Measurements from ENCODE around the gene CR1L.
"Not testable (repeated sequence)": the region's sequence is repeated elsewhere in the genome, so short reads cannot be mapped to it uniquely, and the experiment has no call there.

CR1L gene

GRCh38 chr1:207646944-207647579 lies 2.1 kb downstream of the CR1L start:
- no peak for DNase-seq

DNA sequence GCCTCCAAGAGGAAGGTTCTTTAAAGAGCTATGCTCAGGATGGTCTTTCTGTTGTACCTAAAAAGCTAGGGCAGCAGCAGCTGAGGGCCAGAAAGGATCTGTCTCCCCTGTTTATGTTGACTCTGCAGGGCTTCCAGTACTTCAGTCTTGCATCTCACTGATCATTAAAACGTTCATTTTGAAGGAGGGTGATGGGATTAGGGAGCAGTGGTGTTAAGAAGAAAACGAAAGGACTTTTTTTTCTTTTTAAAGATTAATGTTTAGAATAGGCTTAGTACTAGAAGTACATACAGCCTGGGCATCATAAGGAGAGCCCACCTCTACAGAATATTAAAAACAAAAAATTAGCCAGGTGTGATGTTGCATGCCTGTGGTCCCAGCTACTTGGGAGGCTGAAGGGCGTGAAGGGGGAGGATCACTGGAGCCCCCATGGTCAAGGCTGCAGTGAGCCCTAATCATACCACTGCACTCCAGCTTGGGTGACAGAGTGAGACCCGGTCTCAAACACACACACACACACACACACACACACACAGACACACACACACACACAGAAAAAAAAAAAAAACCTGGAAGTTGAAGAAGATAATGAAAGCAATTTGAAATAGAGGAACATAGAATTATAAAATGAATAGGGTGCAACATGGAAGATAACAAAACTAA lies 2.9 kb downstream of the CR1L start:
- no peak for DNase-seq

DNA sequence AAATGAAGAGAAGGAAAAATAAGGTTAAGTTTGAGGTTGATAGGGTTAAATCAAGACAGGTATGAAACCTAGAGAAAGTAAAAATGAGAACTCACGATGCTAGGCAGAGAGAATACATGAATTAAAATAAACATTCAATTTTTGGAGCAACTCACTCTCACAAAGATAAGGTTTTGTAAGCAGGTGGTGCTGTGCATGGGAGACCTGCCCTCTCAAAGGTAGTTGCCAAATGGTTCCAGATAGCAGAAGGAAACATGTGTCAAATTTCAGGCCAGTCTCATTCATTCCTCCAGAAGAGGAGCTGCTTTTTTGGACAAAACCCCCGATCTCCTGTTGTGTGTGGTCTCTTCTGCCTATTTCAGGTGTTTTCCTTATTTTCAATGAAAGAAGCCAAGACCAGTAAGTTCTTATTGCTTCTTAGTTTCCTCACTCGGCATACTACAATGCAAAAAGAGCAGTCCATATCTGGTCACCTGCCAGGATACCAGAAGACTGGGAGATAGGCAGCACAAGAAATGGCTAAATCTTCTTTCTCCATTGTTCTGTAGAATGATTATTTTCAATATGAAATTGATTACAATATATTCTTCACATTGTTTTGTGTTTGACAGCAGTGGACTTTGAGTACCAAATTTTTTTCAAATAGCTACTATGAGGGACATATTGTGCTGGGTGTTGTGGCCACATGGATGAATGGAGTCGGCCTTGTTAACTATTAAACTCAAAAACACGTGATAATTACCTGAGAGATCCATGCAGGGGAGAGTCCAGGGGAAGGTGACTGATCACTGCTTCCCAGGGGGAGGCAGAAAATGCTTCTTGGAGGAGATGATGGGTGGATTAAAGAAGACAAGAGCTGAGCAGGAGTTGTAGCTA lies 3.6 kb downstream of the CR1L start:
- DNase-seq: no peak

DNA sequence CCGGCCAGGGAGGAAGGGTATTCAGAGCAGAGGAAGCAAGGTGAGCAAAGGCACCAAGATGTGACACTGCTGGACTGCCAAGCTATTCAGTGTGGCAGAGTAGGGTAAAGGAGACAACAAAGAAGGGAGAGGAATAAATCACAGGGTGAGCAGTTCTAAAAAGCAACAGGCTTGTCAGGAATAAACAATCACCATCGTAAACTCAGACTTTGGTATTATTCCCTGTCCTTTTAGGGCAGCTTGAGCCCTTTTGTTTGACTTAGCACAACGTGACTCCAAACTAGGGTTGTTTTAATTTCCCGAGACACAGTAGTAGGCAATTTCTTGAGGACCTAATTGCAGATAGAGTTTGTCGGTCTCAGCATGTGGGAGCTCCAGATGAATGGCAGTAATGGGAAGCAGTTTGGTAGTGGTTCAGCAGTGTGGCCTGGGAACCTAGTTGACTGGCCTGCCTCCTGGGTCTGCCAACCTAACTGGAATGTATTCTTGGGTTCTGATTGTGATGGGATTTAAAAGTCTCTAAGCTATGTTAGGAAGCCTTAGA lies 4.3 kb downstream of the CR1L start:
- DNase-seq: no peak

DNA sequence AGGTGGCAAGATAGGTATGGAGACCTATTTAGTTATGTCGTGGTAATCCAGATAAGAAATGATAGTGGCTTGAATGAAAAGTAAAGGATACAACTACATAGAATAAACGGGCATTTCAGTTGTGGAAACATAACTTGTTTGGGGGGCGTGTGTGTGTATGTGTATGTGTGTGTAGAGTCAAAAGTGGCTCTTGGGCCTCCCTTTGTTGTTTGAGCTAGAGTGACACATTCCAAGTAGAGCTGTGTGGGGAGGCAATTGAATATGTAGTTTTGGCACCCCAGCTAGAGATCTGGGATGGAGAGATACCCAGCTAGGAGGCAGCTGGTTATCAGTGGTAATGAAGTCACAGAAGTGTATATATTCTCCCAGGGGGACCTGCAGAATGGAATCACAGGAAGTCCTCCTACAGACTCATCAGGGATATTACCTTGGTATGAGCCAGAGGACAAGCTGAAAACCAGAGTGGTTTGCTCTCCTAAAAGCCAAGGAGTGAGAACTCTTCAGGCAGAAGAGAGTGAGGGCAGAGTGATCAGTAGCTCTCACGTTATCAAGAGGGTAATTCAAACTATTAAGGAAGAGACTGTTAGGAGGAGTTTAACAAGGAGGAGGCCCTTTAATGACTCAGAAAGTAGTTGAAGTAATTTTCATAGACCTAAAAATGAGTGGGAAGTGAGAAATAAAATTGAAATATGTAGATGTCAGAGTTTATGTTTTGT lies 5.1 kb downstream of the CR1L start:
- no peak for DNase-seq

DNA sequence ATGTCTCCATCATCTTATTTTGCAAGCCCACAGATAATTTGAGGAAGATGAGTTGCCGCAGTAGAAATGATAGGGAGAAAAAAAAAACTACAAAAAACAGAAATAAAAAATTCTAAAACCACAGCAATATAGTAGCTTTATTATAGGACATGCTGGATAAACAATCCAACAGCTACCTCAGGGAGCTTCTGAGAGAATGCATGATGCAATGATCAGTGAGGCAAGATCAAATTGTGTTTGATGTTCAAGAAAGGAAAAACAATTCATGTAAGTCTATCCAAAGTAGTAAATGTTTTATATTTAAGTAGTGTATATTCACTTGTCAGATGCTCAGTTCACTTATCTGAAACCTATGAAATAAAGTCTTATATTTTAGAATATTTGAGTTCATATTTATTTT lies 6.7 kb downstream of the CR1L start:
- no peak for DNase-seq

DNA sequence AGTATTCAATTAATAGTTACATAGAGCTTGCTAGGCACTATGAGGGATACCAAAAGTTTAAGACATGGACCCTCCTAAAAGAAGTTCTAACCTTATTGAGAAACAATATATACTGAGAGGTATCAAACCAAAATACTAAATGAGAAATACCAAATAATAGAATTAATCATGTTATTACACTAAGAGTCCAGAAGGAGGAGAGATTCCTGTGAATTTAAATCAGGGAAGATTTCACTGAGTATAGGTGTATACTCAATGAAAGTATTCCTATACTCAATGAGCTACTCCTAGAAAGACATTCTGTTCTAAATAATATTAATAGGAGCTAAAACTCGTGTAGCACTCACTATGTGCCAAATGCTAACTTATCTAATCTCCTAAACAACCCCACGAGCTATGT lies 9.4 kb downstream of the CR1L start:
- no peak for DNase-seq

DNA sequence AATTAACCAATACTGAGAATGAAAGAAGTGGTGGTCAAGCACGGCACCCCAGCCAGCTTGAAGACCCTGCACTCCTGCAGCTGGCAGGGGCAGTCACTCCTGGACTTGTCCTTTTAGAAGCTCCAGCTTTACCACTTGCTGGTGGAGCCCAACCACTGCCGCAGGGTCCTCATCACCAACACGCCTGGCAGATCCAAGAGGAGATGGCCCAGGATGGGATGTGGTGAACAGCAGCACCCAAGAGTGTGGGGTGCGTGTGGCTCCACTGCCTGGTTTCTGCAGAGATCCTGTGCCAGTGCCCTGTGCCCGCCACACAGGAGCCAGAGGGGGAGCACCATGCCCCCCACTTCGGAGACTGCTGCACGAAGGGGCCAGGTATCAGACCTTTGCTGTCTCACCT lies 13.5 kb downstream of the CR1L start:
- no peak for DNase-seq

DNA sequence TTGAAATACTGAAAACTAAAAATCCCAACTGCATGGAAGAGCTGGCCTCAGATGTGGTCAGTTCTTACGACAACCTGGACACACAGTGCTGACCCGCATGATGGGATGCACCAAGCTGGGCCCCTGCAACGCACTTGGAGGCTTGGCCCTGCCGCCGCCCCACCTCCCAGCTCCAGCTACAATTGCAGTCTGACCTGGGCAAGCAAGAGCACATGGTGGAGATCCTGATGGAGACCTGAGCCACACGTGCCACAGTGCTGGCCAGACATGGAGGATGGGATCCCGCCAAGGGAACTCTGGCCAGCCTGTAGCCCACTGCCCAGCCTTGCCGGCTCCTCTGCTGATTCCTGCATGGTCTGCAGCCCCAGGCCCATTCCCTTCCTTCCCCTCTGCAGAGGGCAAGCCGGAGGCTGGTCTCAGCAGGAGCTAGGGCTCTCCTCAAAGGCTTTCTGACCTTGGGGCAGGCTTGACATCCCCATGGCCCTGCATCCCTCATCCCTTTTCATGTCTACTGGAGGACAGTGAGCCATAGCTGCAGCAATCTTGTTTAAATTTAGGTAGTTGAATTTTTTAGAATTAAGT lies 14.1 kb downstream of the CR1L start:
- no peak for DNase-seq

GRCh38 chr1:207659545-207660153 lies 14.7 kb downstream of the CR1L start:
- no peak for DNase-seq

DNA sequence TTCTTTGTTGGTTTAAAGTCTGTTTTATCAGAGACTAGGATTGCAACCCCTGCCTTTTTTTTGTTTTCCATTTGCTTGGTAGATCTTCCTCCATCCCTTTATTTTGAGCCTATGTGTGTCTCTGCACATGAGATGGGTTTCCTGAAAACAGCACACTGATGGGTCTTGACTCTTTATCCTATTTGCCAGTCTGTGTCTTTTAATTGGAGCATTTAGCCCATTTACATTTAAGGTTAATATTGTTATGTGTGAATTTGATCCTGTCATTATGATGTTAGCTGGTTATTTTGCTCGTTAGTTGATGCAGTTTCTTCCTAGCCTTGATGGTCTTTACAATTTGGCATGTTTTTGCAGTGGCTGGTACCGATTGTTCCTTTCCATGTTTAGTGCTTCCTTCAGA lies 16.5 kb downstream of the CR1L start:
- DNase-seq: not testable (repeated sequence)

- no peak for DNase-seq
These were observed 21.4 kb downstream of the CR1L start for GRCh38 chr1:207666342-207666741.

- no peak for DNase-seq
These were observed 24.6 kb downstream of the CR1L start for GRCh38 chr1:207669528-207670009.

DNA sequence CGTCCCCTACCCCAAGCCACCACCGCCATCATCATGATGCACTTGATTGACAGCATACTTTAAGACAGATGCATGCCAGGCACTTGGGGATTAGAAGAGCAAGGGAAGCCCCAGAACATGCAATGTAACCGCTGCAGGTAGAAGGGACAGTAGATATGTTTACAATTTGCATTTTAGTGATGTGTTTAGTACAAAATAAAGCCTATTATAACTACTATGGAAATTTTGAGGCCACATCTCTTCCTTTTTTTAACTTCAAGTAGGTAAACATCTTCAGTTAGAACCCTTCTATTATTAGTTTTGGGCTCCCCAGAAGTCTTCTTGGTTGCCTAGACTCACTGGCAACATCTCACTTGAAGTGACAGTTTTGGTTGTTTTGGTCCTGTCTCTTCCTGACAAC lies 25.3 kb downstream of the CR1L start:
- no peak for DNase-seq

- no peak for DNase-seq
These were observed 26.1 kb downstream of the CR1L start for GRCh38 chr1:207670997-207671396.

DNA sequence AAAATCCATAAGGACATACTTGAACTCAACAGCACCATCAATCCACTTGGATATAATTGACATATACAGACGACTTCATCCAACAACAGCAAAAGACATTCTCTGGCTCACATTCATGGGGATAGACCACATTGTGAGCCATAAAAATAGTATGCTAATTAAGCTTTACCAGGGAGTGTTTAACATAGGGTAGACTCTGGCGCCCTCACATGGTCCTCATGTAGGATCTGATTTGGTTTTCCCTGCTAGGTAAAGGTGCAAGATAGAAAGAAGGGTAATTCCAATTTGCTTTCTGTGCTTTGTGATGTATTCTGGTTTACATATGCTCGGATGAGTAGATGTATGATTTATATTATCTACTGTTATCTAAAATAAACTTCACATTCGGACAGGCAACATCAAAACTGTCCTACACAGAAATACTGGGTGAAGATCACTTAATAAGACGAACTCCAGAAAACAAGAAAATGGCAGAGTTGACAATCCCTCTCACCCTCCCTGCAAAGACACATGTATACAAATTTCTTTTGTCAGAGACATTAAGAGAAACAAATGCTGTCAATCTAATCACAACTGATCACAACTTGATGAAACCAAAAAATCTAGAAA lies 27.7 kb downstream of the CR1L start:
- no peak for DNase-seq

GRCh38 chr1:207673399-207673798 lies 28.5 kb downstream of the CR1L start:
- no peak for DNase-seq

GRCh38 chr1:207676153-207676552 lies 31.2 kb downstream of the CR1L start:
- no peak for DNase-seq

DNA sequence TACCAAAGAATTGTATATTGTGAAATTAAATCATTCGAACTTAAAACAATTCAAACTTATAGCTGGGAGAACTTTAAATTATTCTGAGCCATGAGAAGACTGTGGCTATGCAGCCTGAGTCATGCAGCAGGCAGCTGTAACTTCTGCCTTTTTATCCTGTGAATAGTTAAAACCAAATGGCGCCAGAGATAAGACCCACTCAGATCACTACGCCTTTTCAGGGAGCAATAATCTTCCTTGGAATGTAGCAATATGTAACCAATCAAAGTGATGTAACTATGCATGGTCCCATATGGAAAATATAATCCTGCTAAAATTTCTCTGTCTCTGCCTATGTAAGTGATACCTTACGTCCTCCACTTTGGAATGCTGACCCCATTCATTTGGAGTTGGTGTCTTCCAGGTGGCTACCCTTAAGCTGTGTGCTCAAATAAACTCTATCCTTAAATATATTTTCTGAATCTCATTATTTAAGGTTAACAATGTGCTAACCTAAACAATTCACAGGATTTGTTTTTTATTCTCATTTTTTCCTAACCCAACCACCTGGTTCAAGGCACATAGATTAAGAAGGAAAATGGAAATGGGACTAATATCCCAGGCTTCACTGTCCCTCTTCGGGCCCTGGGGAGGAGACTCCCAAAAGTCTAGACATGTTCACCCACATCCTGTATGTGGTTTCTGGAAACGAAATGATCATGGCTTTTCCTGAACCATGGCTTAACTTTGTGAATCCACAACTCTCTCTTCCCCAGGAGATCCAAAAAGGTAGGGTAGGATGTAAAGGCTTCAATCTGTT lies 35.9 kb downstream of the CR1L start:
- not testable (repeated sequence) for DNase-seq

DNA sequence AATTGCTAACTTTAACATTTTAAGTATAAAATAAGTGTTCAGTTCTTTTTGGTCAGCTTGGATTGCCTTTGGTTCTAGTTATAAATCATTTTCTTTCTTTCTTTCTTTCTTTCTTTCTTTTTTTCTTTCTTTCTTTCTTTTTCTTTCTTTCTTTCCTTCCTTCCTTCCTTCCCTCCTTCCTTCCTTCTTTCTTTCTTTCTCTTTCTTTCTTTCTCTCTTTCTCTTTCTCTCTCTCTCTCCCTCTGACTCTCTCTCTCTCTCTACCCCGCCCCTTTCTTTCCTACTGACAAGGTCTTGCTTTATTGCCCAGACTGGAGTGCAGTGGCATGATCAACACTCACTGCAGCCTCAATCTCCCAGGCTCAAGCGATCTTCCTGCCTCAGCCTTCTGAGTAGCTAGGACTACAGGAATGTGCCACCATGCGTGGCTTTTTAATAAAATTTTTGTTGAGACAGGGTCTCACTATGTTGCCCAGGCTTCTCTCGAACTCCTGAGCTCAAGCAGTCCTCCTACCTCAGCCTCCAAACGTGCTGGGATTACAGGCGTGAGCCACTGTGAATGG lies 38.0 kb downstream of the CR1L start:
- not testable (repeated sequence) for DNase-seq

All from KG1 (cell line).